Retinal pigment epithelial cell (primary cell): ENCODE results near the gene POFUT2.

Source experiments
- DNase-seq: peaks from one replicate; pipeline ENCODE4 v3.0.0-alpha.2; 2010; ENCODE audit warnings: low read depth
- H3K4me3 ChIP-seq: 2 replicates; pipeline ENCODE4 v1.5.1; 2011; ENCODE audit warnings: mild to moderate bottlenecking, low read length, control low read depth, moderate library complexity
- TF ChIP-seq, protein P1 (sequence below): conservative IDR thresholded peaks from 2 replicates; pipeline ENCODE4 v1.5.1; 2011; ENCODE audit warnings: low read depth, low read length, control low read depth, inconsistent platforms

POFUT2 gene

DNA sequence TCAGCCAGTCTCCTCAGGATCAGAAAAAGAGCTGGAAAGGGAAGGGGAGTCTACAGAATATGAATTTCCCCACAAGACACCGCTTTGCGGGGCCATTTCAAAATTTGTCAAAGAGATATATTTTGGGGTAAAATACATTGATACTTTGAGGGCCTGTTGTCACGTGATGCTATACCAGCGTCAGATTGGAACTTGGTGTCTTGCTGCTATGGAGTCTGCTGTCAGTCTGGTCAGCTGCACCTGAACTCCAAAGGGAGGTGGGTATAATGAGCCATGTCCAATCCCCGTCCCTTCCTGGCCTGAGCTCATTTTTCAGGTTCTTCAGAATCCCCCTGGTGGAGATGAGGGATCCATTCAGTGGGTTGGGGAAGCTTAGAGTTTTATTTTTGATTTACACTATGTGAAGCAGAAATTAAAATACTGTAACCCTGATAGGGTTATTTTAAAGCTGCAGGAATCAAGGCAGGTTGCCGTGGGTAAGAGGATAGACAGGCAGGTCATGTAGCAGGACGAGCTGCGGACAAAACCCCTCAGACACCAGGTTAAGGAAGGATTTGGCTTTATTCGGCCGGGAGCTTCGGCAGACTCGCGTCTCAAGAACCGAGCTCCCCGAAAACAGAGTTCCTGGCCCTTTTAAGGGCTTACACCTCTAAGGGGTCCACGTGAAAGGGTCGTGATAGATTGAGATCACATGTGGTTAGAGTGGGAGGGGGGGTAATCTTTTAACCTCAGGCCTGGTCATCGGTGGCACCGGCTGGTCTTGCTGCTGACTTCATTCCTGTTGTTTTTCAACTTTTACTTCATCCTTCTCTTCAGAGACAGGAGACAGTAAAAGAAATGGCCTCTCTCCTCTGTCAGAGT is 2.2 kb upstream of the POFUT2 start:
- H3K4me3 ChIP-seq = no peak overlapping the region
- DNase-seq = no peak
- TF ChIP-seq, protein P1, sequence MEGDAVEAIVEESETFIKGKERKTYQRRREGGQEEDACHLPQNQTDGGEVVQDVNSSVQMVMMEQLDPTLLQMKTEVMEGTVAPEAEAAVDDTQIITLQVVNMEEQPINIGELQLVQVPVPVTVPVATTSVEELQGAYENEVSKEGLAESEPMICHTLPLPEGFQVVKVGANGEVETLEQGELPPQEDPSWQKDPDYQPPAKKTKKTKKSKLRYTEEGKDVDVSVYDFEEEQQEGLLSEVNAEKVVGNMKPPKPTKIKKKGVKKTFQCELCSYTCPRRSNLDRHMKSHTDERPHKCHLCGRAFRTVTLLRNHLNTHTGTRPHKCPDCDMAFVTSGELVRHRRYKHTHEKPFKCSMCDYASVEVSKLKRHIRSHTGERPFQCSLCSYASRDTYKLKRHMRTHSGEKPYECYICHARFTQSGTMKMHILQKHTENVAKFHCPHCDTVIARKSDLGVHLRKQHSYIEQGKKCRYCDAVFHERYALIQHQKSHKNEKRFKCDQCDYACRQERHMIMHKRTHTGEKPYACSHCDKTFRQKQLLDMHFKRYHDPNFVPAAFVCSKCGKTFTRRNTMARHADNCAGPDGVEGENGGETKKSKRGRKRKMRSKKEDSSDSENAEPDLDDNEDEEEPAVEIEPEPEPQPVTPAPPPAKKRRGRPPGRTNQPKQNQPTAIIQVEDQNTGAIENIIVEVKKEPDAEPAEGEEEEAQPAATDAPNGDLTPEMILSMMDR = peak; percentile 56

DNA sequence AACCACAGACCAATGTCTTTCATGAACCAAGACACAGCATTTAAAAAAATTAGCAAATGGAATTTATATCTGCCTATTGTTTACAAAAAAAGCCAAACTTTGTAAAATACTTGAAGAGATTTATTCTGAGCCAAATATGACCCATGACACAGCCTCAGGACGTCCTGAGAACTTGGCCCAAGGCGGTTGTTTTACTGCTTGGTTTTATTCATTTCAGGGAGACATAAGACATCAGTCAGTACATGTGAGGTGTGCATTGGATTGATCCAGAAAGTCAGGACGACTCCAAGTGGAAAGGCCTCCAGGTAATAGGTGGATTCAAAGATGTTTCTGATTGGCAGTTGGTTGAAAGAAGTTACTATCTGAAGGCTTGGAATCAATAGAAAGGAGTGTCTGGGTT is 1.4 kb upstream of the POFUT2 start:
- H3K4me3 ChIP-seq = no peak overlapping the region
- no peak for DNase-seq
- TF ChIP-seq, protein P1 = no peak

DNA sequence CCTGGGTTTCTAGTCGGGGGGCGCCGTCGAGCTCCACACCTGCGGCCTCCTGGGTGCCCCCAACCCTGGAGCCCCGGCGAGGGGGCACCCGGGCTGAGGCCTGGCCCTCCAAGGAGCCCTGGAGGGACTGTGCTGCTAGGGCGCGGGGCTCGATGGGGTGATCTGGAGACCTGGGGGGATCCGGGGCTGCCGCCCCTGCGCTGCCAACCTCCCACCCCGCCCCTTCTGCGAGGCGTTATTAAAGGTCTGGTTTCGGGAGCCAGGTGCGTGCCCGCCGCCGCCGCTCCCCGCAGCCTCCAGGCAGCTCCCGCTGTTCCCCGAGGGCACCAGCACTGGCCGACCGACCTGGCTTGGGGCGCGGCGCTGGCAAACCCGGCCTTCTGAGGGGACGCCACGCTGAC is 746 bp upstream of the POFUT2 start:
- no peak for DNase-seq
- peak overlapping the region; percentile 62 for H3K4me3 ChIP-seq
- TF ChIP-seq, protein P1 = no peak

DNA sequence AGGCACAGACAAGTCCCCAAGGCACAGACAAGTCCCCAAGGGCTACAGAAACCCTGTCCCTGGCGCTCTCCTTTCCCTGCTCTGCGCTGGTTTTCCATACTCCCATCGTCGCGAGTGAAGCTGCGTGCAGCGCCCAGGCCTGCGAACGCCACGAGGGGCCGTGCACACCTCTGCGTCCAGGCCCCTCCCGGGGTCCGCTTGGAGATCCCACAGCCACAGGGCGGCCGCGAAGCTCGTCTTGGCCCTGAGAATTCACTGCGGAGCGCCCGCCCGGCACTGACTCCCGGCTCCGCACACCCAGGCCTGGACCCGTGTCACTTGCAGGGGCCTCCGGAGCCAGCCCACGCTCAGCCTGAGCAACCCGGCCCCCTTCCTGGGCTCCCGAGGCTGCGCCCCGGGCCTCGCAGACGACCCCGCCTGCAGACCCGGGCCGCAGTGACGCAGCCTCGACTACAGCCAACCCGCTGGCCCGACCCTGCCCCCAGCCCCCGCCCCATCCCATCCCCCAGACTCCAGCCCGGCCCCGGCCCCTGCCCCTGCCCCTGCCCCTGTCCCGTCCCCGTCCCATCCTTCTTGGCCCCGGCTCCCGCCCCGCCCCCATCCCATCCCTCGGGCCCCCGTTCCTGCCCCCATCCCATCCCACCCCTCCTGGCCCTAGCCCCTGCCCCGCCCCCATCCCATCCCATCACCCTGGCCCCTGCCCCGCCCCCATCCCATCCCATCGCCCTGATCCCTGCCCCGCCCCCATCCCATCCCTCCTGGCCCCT is 841 bp downstream of the POFUT2 start:
- peak overlapping the region; percentile 72 for H3K4me3 ChIP-seq
- DNase-seq = no peak
- TF ChIP-seq, protein P1 = no peak

DNA sequence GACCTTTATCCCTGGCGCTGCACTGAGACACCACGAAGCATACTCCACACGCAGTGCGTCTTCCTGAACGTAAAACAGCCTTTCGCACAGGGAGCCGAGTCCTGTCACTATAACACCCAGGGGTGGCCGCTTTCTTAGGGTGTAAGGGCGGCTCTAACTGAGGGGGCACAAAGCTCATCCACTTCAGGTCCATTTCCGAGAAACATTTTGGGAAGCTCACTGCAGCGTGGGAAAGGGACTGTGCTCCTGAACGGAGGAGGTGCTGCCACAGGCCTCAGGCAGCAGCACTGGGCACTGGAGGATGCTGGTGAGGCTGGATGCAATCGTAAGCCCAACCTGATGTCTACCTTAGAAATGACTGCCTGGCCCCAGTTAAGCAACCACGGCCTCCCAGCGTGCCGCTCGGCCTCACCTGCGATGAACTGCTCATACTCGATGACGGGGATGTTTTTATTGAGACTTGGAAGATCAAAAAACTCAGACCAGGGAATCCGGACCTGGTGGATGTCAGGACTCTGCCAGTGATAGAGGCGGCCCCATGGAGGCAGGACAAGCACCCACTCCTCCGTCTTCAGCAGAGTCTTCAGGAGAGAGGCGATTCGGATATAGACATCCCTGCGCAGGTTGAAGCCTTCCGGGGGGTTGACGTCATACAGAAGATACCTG is 2.3 kb downstream of the POFUT2 start:
- DNase-seq = no peak
- TF ChIP-seq, protein P1 = no peak
- H3K4me3 ChIP-seq = no peak overlapping the region

DNA sequence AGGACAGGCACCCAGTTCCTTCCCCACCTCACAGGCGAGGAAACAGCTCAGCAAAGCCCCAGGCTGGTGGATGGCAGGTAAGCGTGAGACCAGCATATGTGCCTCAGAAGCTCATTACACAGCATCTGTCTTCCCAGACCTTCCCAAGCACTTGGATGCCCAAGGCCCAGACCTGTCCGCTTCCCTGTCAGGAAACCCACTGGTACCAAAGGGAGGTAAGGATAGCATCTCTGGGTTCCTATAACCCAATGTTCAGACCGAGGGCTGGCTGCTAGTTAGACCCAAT is 3.3 kb downstream of the POFUT2 start:
- no peak overlapping the region for H3K4me3 ChIP-seq
- TF ChIP-seq, protein P1 = no peak
- DNase-seq = no peak
